Ascending aorta (tissue), 2 donors: ENCODE data around the gene NOC4L. TPM values are rescaled to one million over a fixed set of nuclear protein-coding genes. Genes with fewer than 3 reads are reported as not detected.

Experiments used
- DNase-seq, 2 donors: peaks; one replicate each; pipeline ENCODE4 v3.0.0-alpha.2; 2019; ENCODE audit warnings: low spot score in 2 of 2
- H3K27ac ChIP-seq, 2 donors: fragments of 200-600 bp; sonication (generic); one replicate each; pipeline ENCODE4 v1.5.1; 2016 to 2017; ENCODE audit warnings: mild to moderate bottlenecking in 1 of 2
- H3K27me3 ChIP-seq: fragments of 200-600 bp; sonication (generic); one replicate; pipeline ENCODE4 v1.5.1; 2017
- H3K36me3 ChIP-seq, 2 donors: fragments of 200-600 bp; sonication (generic); one replicate each; pipeline ENCODE4 v1.5.1; 2016
- H3K4me1 ChIP-seq, 2 donors: fragments of 200-600 bp; sonication (generic); one replicate each; pipeline ENCODE4 v1.5.1; 2016 to 2017; ENCODE audit warnings: mild to moderate bottlenecking in 1 of 2
- H3K4me3 ChIP-seq, 2 donors: fragments of 200-600 bp; sonication (generic); one replicate each; pipeline ENCODE4 v1.5.1; 2016 to 2017; ENCODE audit warnings: mild to moderate bottlenecking in 1 of 2
- H3K9me3 ChIP-seq, 2 donors: fragments of 200-600 bp; sonication (generic); one replicate each; pipeline ENCODE4 v1.5.1; 2016
- intact Hi-C: fragments of 100-400 bp; cut with DNase I; formaldehyde crosslinking; loops from one replicate; pipeline ENCODE4 v1.15.1; 2023
- total RNA-seq: library from RNA; depleted of rRNA; stranded (reverse); fragments of >200 nt; gene quantifications from one replicate; pipeline ENCODE4 v1.1.0, GENCODE V29; 2016
- TF ChIP-seq, protein P1 (sequence below), 3 experiments: fragments of 200-600 bp in 2 of 3; fragments of 450-650 bp in 1 of 3; sonication (generic) in 2 of 3; IDR thresholded peaks; one replicate each; pipeline ENCODE4 v1.5.1; 2016 to 2019; ENCODE audit warnings: antibody characterized with exemption in 3 of 3, mild to moderate bottlenecking in 1 of 3, moderate library complexity in 1 of 3

Gene NOC4L
- total RNA-seq, 1 donor from 2014 or later = 9.2 TPM

GRCh38 chr12:132199526-132200319, 55.5 kb downstream of the NOC4L start:
- TF ChIP-seq, protein P1, sequence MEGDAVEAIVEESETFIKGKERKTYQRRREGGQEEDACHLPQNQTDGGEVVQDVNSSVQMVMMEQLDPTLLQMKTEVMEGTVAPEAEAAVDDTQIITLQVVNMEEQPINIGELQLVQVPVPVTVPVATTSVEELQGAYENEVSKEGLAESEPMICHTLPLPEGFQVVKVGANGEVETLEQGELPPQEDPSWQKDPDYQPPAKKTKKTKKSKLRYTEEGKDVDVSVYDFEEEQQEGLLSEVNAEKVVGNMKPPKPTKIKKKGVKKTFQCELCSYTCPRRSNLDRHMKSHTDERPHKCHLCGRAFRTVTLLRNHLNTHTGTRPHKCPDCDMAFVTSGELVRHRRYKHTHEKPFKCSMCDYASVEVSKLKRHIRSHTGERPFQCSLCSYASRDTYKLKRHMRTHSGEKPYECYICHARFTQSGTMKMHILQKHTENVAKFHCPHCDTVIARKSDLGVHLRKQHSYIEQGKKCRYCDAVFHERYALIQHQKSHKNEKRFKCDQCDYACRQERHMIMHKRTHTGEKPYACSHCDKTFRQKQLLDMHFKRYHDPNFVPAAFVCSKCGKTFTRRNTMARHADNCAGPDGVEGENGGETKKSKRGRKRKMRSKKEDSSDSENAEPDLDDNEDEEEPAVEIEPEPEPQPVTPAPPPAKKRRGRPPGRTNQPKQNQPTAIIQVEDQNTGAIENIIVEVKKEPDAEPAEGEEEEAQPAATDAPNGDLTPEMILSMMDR (IDR thresholded peaks at IDR 0.05) = no peak
- H3K27ac ChIP-seq = no peak overlapping the region
- intact Hi-C loops = no loop called here
- H3K4me3 ChIP-seq = no peak overlapping the region
- H3K9me3 ChIP-seq = no peaks in the 10 kb centered on the region
- H3K36me3 ChIP-seq = no peaks in the 10 kb centered on the region
- no peaks in the 10 kb centered on the region for H3K27me3 ChIP-seq
- H3K4me1 ChIP-seq = peaks cover 0 to under 1% of the 10 kb centered on the region in 2 donors
- DNase-seq = no peak

- Histone ChIP-seq H3K4me3 (no peak overlapping the region), H3K27me3 (no peaks in the 10 kb centered on the region), H3K36me3 (no peaks in the 10 kb centered on the region), H3K27ac (no peak overlapping the region), H3K9me3 (no peaks in the 10 kb centered on the region), H3K4me1 (peaks cover 2 to 3% of the 10 kb centered on the region in 2 donors)
- intact Hi-C loops = no loop called here
- TF ChIP-seq, protein P1 (IDR thresholded peaks at IDR 0.05) = no peak
- DNase-seq = no peak
These were observed 56.5 kb downstream of the NOC4L start for GRCh38 chr12:132200800-132201199.

DNA sequence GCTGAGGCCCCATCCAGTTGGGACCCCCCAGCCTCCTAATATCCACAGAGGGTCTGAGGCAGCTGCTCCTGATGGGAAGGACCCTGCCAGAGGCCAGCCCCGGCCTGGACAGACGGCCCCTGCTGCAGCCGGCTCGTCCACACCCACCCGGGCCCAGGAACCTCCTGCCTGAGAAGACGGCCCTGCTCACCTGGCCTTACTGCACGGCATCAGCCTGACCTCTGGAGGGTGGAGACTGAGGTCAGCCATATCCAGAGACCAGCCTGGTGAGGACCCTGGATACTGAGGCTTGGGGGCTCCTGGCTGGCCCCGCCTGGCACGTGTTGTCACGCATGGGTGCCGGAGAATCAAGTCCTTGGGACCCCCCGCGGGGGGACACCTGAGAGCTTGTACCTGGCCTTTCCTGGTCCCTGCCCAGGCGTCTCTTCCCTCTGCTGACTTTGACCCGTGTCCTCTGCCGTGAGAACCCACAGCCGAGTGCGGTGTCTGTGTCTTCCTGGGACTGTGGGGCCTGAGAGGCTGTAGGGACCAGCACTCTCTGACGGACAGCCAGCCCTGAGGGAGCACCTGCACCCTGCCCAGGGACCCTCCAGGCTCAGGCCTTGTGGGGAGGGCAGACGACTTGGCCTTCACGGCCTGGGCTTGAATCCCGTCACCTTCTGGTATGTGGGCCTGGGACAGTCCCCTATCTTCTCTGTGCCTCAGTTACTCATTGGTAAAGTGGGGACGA, 57.3 kb downstream of the NOC4L start:
- no peaks in the 10 kb centered on the region for H3K36me3 ChIP-seq
- H3K4me1 ChIP-seq = peaks cover 2 to 3% of the 10 kb centered on the region in 2 donors
- H3K4me3 ChIP-seq = no peak overlapping the region
- H3K27me3 ChIP-seq = no peaks in the 10 kb centered on the region
- TF ChIP-seq, protein P1 (IDR thresholded peaks at IDR 0.05) = no peak
- intact Hi-C loops = no loop called here
- no peak for DNase-seq
- H3K9me3 ChIP-seq = no peaks in the 10 kb centered on the region
- H3K27ac ChIP-seq = no peak overlapping the region

Other genes starting within 250 kb of the NOC4L start
- 156 TPM for gene ULK1, start 249.8 kb upstream of the NOC4L start, total RNA-seq
- 22.7 TPM for gene PUS1, start 215.2 kb upstream of the NOC4L start, total RNA-seq
- 23.3 TPM for gene EP400, start 194.5 kb upstream of the NOC4L start, total RNA-seq
- 4.3 TPM for gene DDX51, start 138 bp upstream of the NOC4L start, total RNA-seq
- gene GALNT9, start 185.1 kb downstream of the NOC4L start, total RNA-seq = not detected